HepG2 (cell line): ENCODE measurements around the gene SERHL2.

Source experiments
- ATF3 ChIP-seq: sonication (generic); formaldehyde crosslinking; IDR thresholded peaks from 2 replicates; pipeline ENCODE4 v1.4.0; 2020; ENCODE audit warnings: missing genetic modification reagents
- CTCF ChIP-seq: sonication (generic); formaldehyde crosslinking; IDR thresholded peaks from 2 replicates; pipeline ENCODE4 v1.5.0; 2020; ENCODE audit warnings: mild to moderate bottlenecking, missing genetic modification reagents, moderate library complexity
- DNMT1 ChIP-seq: sonication (generic); formaldehyde crosslinking; IDR thresholded peaks from 2 replicates; pipeline ENCODE4 v1.5.1; 2020; ENCODE audit warnings: mild to moderate bottlenecking, missing genetic modification reagents
- EZH2 ChIP-seq: conservative IDR thresholded peaks from 2 replicates; pipeline ENCODE4 v1.6.1; 2012; ENCODE audit warnings: mild to moderate bottlenecking, low read depth, low read length, moderate library complexity
- MLLT10 ChIP-seq: sonication (generic); formaldehyde crosslinking; IDR thresholded peaks from 2 replicates; pipeline ENCODE4 v1.4.0; 2020; ENCODE audit warnings: missing genetic modification reagents
- PRDM15 ChIP-seq: sonication (generic); formaldehyde crosslinking; IDR thresholded peaks from 2 replicates; pipeline ENCODE4 v1.4.0; 2020; ENCODE audit warnings: missing genetic modification reagents
- ZNF10 ChIP-seq: sonication (generic); formaldehyde crosslinking; IDR thresholded peaks from 2 replicates; pipeline ENCODE4 v1.4.0; 2020; ENCODE audit warnings: mild to moderate bottlenecking, low read depth, missing genetic modification reagents, borderline replicate concordance
- ZNF317 ChIP-seq: sonication (generic); formaldehyde crosslinking; IDR thresholded peaks from 2 replicates; pipeline ENCODE4 v1.5.0; 2020; ENCODE audit warnings: mild to moderate bottlenecking, missing genetic modification reagents
- ZSCAN12 ChIP-seq: sonication (generic); formaldehyde crosslinking; IDR thresholded peaks from 2 replicates; pipeline ENCODE4 v1.9.0; 2021; ENCODE audit warnings: mild to moderate bottlenecking, missing genetic modification reagents
- ZSCAN22 ChIP-seq: sonication (generic); formaldehyde crosslinking; IDR thresholded peaks from 2 replicates; pipeline ENCODE4 v1.4.0; 2020; ENCODE audit warnings: mild to moderate bottlenecking, missing genetic modification reagents

GRCh38 chr22:42584364-42584940 is 30.7 kb downstream of the SERHL2 start:
- TF ChIP-seq CTCF (CRISPR knock-in tag) (peak; percentile 18; the same call in 1 of the 2 replicates), EZH2 (no peak), ZNF10 (CRISPR knock-in tag) (no peak), PRDM15 (no peak), ZNF317 (no peak), MLLT10 (CRISPR knock-in tag) (no peak), ZSCAN22 (CRISPR knock-in tag) (no peak), DNMT1 (CRISPR knock-in tag) (no peak), ZSCAN12 (CRISPR knock-in tag) (no peak), ATF3 (CRISPR knock-in tag) (no peak)
